ENCODE results near the gene KIRREL2.

GRCh38 chr19:35811317-35812219, 45.1 kb upstream of the KIRREL2 start:
- TF ChIP-seq CTCF (IDR thresholded peaks at IDR 0.05) (no peak), POLR2AphosphoS5 (IDR thresholded peaks at IDR 0.05; ENCODE audit: low read depth, low read length) (no peak)
- TF ChIP-seq, protein P1, sequence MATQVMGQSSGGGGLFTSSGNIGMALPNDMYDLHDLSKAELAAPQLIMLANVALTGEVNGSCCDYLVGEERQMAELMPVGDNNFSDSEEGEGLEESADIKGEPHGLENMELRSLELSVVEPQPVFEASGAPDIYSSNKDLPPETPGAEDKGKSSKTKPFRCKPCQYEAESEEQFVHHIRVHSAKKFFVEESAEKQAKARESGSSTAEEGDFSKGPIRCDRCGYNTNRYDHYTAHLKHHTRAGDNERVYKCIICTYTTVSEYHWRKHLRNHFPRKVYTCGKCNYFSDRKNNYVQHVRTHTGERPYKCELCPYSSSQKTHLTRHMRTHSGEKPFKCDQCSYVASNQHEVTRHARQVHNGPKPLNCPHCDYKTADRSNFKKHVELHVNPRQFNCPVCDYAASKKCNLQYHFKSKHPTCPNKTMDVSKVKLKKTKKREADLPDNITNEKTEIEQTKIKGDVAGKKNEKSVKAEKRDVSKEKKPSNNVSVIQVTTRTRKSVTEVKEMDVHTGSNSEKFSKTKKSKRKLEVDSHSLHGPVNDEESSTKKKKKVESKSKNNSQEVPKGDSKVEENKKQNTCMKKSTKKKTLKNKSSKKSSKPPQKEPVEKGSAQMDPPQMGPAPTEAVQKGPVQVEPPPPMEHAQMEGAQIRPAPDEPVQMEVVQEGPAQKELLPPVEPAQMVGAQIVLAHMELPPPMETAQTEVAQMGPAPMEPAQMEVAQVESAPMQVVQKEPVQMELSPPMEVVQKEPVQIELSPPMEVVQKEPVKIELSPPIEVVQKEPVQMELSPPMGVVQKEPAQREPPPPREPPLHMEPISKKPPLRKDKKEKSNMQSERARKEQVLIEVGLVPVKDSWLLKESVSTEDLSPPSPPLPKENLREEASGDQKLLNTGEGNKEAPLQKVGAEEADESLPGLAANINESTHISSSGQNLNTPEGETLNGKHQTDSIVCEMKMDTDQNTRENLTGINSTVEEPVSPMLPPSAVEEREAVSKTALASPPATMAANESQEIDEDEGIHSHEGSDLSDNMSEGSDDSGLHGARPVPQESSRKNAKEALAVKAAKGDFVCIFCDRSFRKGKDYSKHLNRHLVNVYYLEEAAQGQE (IDR thresholded peaks at IDR 0.05; ENCODE audit: insufficient read depth in 1 of 2, low read depth in 2 of 2, low read length in 1 of 2), result no peak
